H1 (cell line): ENCODE results near the gene ARF4. TPM values are rescaled to one million over a fixed set of nuclear protein-coding genes. Genes with fewer than 3 reads are reported as not detected.

Experiments
- GABPA ChIP-seq: IDR thresholded peaks from 2 replicates; pipeline ENCODE4 v1.6.1; 2011; ENCODE audit warnings: mild to moderate bottlenecking, low read length, moderate library complexity, borderline replicate concordance; ENCODE audit not compliant: insufficient read depth
- JUN ChIP-seq: IDR thresholded peaks from 2 replicates; pipeline ENCODE4 v1.6.1; 2011; ENCODE audit warnings: low read depth, mild to moderate bottlenecking, improper control_type of control experiment, low read length
- polyA plus RNA-seq, 7 experiments: library from polyadenylated mRNA; depleted of rRNA in 3 of 7; stranded (reverse) in 5 of 7; unstranded in 2 of 7; fragments of >200 nt in 5 of 7; fragments of 200-250 nt in 2 of 7; gene quantifications; 1 replicate in 5 of 7; 2 replicates in 1 of 7; 4 replicates in 1 of 7; pipeline versions ENCODE4 v1.2.1 to v1.2.3, GENCODE V29; 2011 to 2013; ENCODE audit warnings: missing spikeins in 2 of 7, mixed read lengths in 2 of 7
- total RNA-seq: library from RNA; stranded (reverse); fragmentation: NEBNext Ultra II Directional; extraction: Animal tissue kit (Norgen Biotek cat#: 25700); gene quantifications from 2 replicates; pipeline ENCODE4 v1.2.1, GENCODE V29; 2021
- TF ChIP-seq, protein P1 (sequence below), 3 experiments: IDR thresholded peaks; 1 replicate in 2 of 3; 2 replicates in 1 of 3; pipeline versions ENCODE4 v1.5.1 to v1.6.1; 2011; ENCODE audit warnings: low read length in 3 of 3, mild to moderate bottlenecking in 3 of 3, inconsistent platforms in 2 of 3, low read depth in 1 of 3, moderate library complexity in 1 of 3; ENCODE audit not compliant: insufficient read depth in 1 of 3; ENCODE audit errors: control extremely low read depth in 1 of 3
- TF ChIP-seq, protein P2 (sequence below): IDR thresholded peaks from 2 replicates; pipeline ENCODE4 v1.6.1; 2011; ENCODE audit warnings: low read length, improper control_type of control experiment

ARF4 gene
- total and polyA plus RNA-seq, 2 of the 8 experiments (the other 6 are each of a cell fraction or from before 2014, with no cell fraction given): 138 to 165 TPM

DNA sequence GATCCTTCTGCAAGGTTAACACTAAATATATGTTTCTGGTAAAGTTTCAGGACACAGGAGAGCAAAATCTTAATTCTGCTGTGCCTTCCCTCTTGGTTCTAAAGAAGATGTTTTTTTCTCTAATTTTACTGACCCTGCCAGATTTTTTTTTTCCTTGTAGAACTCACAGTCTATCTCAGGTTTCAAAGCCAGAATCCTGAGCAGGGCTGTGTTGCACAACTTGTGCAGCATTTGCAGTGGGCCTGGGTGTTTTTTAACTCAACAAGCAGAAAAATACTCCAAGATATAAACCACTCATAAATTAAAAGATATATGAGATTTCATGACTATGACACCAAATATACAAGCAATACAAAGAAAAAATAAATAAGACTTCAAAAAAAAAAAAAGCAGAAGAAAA is 40.2 kb upstream of the ARF4 start (continued):
- TF ChIP-seq GABPA (no peak), JUN (no peak)
- TF ChIP-seq, protein P1, sequence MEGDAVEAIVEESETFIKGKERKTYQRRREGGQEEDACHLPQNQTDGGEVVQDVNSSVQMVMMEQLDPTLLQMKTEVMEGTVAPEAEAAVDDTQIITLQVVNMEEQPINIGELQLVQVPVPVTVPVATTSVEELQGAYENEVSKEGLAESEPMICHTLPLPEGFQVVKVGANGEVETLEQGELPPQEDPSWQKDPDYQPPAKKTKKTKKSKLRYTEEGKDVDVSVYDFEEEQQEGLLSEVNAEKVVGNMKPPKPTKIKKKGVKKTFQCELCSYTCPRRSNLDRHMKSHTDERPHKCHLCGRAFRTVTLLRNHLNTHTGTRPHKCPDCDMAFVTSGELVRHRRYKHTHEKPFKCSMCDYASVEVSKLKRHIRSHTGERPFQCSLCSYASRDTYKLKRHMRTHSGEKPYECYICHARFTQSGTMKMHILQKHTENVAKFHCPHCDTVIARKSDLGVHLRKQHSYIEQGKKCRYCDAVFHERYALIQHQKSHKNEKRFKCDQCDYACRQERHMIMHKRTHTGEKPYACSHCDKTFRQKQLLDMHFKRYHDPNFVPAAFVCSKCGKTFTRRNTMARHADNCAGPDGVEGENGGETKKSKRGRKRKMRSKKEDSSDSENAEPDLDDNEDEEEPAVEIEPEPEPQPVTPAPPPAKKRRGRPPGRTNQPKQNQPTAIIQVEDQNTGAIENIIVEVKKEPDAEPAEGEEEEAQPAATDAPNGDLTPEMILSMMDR (IDR thresholded peaks at IDR 0.05; ENCODE audit: control extremely low read depth in 1 of 3, insufficient read depth in 1 of 3, low read depth in 1 of 3, low read length in 3 of 3): no peak
- TF ChIP-seq, protein P2, sequence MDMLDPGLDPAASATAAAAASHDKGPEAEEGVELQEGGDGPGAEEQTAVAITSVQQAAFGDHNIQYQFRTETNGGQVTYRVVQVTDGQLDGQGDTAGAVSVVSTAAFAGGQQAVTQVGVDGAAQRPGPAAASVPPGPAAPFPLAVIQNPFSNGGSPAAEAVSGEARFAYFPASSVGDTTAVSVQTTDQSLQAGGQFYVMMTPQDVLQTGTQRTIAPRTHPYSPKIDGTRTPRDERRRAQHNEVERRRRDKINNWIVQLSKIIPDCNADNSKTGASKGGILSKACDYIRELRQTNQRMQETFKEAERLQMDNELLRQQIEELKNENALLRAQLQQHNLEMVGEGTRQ: no peak
